ENCODE results near the gene LTBP4.
"Not testable (repeated sequence)": the region's sequence is repeated elsewhere in the genome, so short reads cannot be mapped to it uniquely, and the experiment has no call there.

LTBP4 gene

DNA sequence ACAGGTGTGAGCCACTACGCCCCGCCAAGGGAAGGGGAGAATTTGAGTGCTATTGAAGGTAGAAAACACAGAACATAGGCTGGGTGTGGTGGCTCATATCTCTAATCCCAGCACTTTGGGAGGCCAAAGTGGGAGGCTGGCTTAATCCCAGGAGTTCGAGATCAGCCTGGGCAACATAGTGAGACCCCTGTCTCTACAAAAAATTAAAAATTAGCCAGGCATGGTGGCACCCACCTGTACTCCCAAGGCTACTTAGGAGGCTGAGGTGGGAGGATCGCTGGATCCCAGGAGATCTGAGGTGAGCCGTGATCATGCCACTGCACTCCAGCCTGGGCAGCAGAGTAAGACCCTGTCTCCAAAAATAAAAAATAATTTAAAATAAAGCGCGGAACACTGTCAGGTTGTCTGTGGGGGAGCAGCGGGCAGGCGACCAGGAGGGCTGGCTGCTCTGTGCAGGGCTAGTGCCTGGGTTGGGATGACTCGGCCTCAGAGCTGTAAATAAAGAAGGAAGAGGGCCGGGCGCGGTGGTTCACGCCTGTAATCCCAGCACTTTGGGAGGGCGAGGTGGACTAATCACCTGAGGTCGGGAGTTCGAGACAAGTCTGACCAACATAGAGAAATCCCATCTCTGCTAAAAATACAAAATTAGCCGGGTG, 41.0 kb downstream of the LTBP4 start:
- H3K27ac ChIP-seq (ENCODE audit: insufficient read depth, low read length, poor library complexity, severe bottlenecking): no peak overlapping the region
- H3K27me3 ChIP-seq (replicated peaks; ENCODE audit: control insufficient read depth, insufficient read depth, low read length, poor library complexity, severe bottlenecking): no peaks in the 10 kb centered on the region
- H3K4me1 ChIP-seq (ENCODE audit: control insufficient read depth, insufficient read depth, low read length, poor library complexity, severe bottlenecking): no peaks in the 10 kb centered on the region
- H3K4me3 ChIP-seq (ENCODE audit: insufficient read depth, low read depth, low read length, poor library complexity, severe bottlenecking): no peak overlapping the region
- H3K36me3 ChIP-seq (ENCODE audit: control insufficient read depth, insufficient read depth, low read length): no peaks in the 10 kb centered on the region
- DNase-seq: no peak
- no peaks in the 10 kb centered on the region for H3K9me3 ChIP-seq (ENCODE audit: control insufficient read depth, low read length)

DNA sequence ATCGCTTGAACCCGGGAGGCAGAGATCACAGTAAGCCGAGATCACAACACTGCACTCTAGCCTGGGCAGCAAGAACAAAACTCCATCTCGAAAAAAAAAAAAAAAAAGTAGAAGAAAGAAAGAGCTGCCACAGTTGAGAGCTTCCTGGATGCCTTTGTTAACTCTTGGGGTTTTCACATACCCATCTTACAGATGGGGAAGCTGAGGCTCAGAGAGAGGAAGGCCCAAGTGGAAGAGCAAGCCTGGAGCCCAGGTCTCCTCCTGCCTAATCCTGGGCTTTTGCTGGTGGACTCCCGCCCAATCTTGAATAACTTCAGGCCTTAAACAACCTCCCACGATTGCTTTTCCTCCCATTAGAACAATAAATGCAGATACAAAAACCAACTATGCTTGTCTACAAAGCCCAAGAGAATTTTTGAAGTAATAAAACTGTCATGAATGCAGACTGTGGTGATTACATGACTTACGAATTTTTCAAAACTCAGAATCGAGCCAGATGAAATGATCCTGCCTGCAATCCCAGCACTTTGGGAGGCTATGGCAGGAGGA, 41.7 kb downstream of the LTBP4 start:
- no peak overlapping the region for H3K27ac ChIP-seq (ENCODE audit: insufficient read depth, low read length, poor library complexity, severe bottlenecking)
- H3K27me3 ChIP-seq (replicated peaks; ENCODE audit: control insufficient read depth, insufficient read depth, low read length, poor library complexity, severe bottlenecking): no peaks in the 10 kb centered on the region
- H3K9me3 ChIP-seq (ENCODE audit: control insufficient read depth, low read length): no peaks in the 10 kb centered on the region
- H3K4me1 ChIP-seq (ENCODE audit: control insufficient read depth, insufficient read depth, low read length, poor library complexity, severe bottlenecking): no peaks in the 10 kb centered on the region
- no peak for DNase-seq
- H3K36me3 ChIP-seq (ENCODE audit: control insufficient read depth, insufficient read depth, low read length): no peaks in the 10 kb centered on the region
- H3K4me3 ChIP-seq (ENCODE audit: insufficient read depth, low read depth, low read length, poor library complexity, severe bottlenecking): no peak overlapping the region

DNA sequence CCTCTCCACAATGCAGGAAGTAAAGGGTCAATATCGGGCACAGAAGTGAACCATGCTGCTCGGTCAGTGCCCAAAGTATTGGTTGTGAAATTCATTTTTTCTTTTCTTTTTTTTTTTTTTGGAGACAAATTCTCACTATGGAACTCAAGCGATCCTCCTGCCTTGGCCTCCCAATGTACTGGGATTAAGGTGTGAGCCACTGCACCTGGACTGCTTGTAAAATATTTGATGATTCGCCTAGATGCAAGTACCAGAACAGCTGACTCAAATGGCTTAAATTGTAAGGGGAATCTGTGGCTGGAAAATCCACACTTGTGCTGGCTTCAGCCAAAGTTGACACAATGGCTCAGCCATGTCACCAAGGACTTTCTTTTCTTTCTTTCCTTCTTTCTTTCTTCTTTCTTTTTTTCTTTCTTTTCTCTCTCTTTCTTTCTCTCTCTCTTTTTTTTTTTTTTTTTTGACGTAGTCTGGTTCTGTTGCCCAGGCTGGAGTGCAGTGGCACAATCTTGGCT, 45.6 kb downstream of the LTBP4 start:
- DNase-seq: no peak
- no peaks in the 10 kb centered on the region for H3K36me3 ChIP-seq (ENCODE audit: control insufficient read depth, insufficient read depth, low read length)
- no peak overlapping the region for H3K27ac ChIP-seq (ENCODE audit: insufficient read depth, low read length, poor library complexity, severe bottlenecking)
- no peak overlapping the region for H3K4me3 ChIP-seq (ENCODE audit: insufficient read depth, low read depth, low read length, poor library complexity, severe bottlenecking)
- H3K27me3 ChIP-seq (replicated peaks; ENCODE audit: control insufficient read depth, insufficient read depth, low read length, poor library complexity, severe bottlenecking): no peaks in the 10 kb centered on the region
- no peaks in the 10 kb centered on the region for H3K9me3 ChIP-seq (ENCODE audit: control insufficient read depth, low read length)
- no peaks in the 10 kb centered on the region for H3K4me1 ChIP-seq (ENCODE audit: control insufficient read depth, insufficient read depth, low read length, poor library complexity, severe bottlenecking)

DNA sequence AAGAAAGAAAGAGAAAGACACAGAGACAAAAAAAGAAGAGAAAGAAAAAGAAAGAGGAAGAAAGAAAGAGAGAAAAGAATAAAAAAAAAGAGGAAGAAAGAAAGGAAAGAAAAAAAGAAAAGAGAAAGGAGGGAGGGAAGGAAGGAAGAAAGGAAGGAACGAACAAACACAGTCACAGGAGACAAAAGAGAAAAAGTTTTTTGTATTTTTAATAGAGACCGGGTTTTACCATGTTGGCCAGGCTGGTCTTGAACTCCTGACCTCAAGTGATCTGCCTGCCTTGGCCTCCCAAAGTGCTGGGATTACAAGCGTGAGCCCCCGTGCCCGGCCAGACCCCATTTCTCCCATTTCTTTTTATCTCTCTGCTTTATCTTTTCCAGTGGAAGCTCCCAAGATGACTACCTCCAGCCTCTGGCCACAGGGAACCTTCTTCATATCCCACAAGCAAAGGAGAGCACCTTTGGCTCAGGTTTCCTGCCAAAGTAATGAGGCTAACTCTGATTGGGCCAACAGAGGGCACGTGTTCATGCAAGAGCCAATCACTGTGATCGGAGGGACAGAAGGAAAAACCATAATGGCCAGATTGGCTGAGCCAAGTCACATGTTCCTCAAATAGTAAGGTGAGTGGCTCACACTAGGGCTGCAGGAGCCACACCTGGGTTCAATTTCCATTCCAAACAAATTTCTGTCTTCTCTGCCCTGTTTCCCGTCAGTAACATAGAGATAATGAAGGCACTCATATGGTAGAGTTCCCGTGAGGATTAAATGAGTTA, 48.9 kb downstream of the LTBP4 start:
- H3K4me3 ChIP-seq (ENCODE audit: insufficient read depth, low read depth, low read length, poor library complexity, severe bottlenecking); H3K27me3 ChIP-seq (replicated peaks; ENCODE audit: control insufficient read depth, insufficient read depth, low read length, poor library complexity, severe bottlenecking); H3K36me3 ChIP-seq (ENCODE audit: control insufficient read depth, insufficient read depth, low read length); H3K4me1 ChIP-seq (ENCODE audit: control insufficient read depth, insufficient read depth, low read length, poor library complexity, severe bottlenecking); DNase-seq; H3K27ac ChIP-seq (ENCODE audit: insufficient read depth, low read length, poor library complexity, severe bottlenecking); H3K9me3 ChIP-seq (ENCODE audit: control insufficient read depth, low read length): not testable (repeated sequence)

DNA sequence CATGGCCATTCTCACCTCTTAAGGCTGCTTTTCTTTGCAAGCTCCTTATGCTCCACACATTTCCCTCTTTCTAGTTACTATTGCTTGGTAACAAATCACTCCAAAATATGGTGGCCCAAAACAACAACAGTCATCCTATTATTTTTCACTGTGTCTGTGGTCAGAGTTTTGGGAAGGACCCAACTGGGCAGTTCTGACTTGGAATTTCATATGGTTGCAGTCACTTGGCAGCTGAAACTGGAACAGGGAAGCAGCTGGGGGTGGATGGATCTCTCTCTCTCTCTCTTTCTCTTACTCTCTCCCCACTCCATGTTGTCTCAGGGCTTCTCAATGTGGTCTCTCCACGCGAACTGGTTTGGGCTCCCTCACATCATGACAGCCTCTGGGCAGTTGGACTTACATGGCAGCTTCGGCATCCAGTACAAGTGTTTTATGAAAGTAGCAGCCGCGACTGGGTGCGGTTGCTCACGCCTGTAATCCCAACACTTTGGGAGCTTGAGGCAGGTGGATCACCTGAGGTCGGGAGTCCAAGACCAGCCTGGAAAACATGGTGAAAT, 49.7 kb downstream of the LTBP4 start:
- no peaks in the 10 kb centered on the region for H3K36me3 ChIP-seq (ENCODE audit: control insufficient read depth, insufficient read depth, low read length)
- H3K27me3 ChIP-seq (replicated peaks; ENCODE audit: control insufficient read depth, insufficient read depth, low read length, poor library complexity, severe bottlenecking): no peaks in the 10 kb centered on the region
- no peak overlapping the region for H3K4me3 ChIP-seq (ENCODE audit: insufficient read depth, low read depth, low read length, poor library complexity, severe bottlenecking)
- no peak overlapping the region for H3K27ac ChIP-seq (ENCODE audit: insufficient read depth, low read length, poor library complexity, severe bottlenecking)
- no peaks in the 10 kb centered on the region for H3K9me3 ChIP-seq (ENCODE audit: control insufficient read depth, low read length)
- DNase-seq: no peak
- H3K4me1 ChIP-seq (ENCODE audit: control insufficient read depth, insufficient read depth, low read length, poor library complexity, severe bottlenecking): no peaks in the 10 kb centered on the region

DNA sequence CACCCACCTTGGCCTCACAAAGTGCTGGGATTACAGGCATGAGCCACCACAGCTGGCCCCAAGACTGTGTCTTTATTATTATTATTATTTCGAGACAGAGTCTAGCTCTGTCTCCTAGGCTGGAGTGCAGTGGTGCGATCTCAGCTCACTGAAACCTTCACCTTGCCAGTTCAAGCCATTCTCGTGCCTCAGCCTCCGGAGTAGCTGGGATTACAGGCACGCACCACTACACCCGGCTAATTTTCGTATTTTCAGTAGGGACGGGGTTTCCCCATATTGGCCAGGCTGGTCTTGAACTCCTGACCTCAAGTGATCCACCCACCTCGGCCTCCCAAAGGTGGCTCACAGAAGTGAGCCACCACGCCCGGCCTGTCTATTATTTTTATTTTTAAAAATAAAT, 51.1 kb downstream of the LTBP4 start:
- H3K9me3 ChIP-seq (ENCODE audit: control insufficient read depth, low read length); DNase-seq; H3K27me3 ChIP-seq (replicated peaks; ENCODE audit: control insufficient read depth, insufficient read depth, low read length, poor library complexity, severe bottlenecking): not testable (repeated sequence)

DNA sequence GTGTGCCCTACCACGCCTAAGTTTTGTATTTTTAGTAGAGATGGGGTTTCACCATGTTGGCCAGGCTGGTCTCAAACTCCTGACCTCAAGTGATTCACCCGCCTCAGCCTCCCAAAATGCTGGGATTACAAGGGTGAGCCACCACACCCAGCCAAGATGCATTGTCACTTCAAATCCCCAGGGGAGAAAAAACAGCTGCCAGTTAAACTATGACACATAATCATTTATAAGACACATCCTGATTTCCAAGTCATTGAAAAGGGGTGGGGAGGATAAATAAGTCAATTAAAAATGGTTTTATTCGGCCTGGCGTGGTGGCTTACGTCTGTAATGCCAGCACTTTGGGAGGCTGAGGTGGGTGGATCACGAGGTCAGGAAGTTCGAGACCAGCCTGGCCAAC, 54.5 kb downstream of the LTBP4 start:
- not testable (repeated sequence) for H3K9me3 ChIP-seq (ENCODE audit: control insufficient read depth, low read length); DNase-seq; H3K4me1 ChIP-seq (ENCODE audit: control insufficient read depth, insufficient read depth, low read length, poor library complexity, severe bottlenecking); H3K36me3 ChIP-seq (ENCODE audit: control insufficient read depth, insufficient read depth, low read length); H3K27me3 ChIP-seq (replicated peaks; ENCODE audit: control insufficient read depth, insufficient read depth, low read length, poor library complexity, severe bottlenecking); H3K27ac ChIP-seq (ENCODE audit: insufficient read depth, low read length, poor library complexity, severe bottlenecking); H3K4me3 ChIP-seq (ENCODE audit: insufficient read depth, low read depth, low read length, poor library complexity, severe bottlenecking)

More for the DNA sequence above, 51.1 kb downstream of the LTBP4 start:
- not testable (repeated sequence) for H3K4me3 ChIP-seq (ENCODE audit: insufficient read depth, low read depth, low read length, poor library complexity, severe bottlenecking); H3K27ac ChIP-seq (ENCODE audit: insufficient read depth, low read length, poor library complexity, severe bottlenecking); H3K36me3 ChIP-seq (ENCODE audit: control insufficient read depth, insufficient read depth, low read length); H3K4me1 ChIP-seq (ENCODE audit: control insufficient read depth, insufficient read depth, low read length, poor library complexity, severe bottlenecking)

DNA sequence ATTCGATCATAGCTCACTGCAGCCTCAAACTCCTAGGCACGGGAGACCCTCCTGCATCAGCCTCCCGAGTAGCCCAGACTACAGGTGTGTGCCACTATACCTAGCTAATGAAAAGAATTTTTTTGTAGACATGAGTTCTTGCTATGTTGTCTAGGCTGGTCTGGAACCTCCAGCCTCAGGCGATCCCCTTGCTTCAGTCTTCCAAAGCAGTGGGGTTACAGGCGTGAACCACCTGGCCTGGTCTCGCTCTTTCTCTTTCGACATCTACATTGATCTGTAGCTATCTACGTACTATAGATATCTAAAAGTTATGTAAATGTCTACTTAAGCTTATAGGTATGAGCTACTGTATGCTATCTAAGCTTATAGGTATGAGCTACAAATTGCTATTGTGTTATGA, 56.9 kb downstream of the LTBP4 start:
- Histone ChIP-seq H3K36me3 (ENCODE audit: control insufficient read depth, insufficient read depth, low read length) (no peaks in the 10 kb centered on the region), H3K4me1 (ENCODE audit: control insufficient read depth, insufficient read depth, low read length, poor library complexity, severe bottlenecking) (no peaks in the 10 kb centered on the region), H3K9me3 (ENCODE audit: control insufficient read depth, low read length) (no peaks in the 10 kb centered on the region), H3K4me3 (ENCODE audit: insufficient read depth, low read depth, low read length, poor library complexity, severe bottlenecking) (no peak overlapping the region), H3K27me3 (replicated peaks; ENCODE audit: control insufficient read depth, insufficient read depth, low read length, poor library complexity, severe bottlenecking) (no peaks in the 10 kb centered on the region), H3K27ac (ENCODE audit: insufficient read depth, low read length, poor library complexity, severe bottlenecking) (no peak overlapping the region)
- no peak for DNase-seq

DNA sequence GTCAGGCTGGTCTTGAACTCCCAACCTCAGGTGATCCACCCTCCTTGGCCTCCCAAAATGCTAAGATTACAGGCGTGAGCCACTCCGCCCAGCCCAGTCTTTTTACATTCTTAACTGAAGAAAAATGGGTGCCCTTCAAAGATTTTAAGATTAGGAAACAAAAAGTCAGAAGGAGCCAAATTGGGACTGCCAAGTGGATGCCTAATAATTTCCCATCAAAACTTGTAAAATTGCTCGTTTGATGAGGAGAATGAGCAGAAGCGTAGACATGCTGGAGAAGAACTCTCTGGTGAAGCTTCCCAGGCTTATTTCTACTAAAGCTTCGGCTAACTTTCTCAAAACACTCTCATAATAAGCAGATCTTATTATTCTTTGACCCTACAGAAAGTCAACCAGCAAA, 57.9 kb downstream of the LTBP4 start:
- no peak for DNase-seq
- Histone ChIP-seq H3K27ac (ENCODE audit: insufficient read depth, low read length, poor library complexity, severe bottlenecking) (no peak overlapping the region), H3K27me3 (replicated peaks; ENCODE audit: control insufficient read depth, insufficient read depth, low read length, poor library complexity, severe bottlenecking) (no peaks in the 10 kb centered on the region), H3K4me1 (ENCODE audit: control insufficient read depth, insufficient read depth, low read length, poor library complexity, severe bottlenecking) (no peaks in the 10 kb centered on the region), H3K9me3 (ENCODE audit: control insufficient read depth, low read length) (no peaks in the 10 kb centered on the region), H3K4me3 (ENCODE audit: insufficient read depth, low read depth, low read length, poor library complexity, severe bottlenecking) (no peak overlapping the region), H3K36me3 (ENCODE audit: control insufficient read depth, insufficient read depth, low read length) (no peaks in the 10 kb centered on the region)

DNA sequence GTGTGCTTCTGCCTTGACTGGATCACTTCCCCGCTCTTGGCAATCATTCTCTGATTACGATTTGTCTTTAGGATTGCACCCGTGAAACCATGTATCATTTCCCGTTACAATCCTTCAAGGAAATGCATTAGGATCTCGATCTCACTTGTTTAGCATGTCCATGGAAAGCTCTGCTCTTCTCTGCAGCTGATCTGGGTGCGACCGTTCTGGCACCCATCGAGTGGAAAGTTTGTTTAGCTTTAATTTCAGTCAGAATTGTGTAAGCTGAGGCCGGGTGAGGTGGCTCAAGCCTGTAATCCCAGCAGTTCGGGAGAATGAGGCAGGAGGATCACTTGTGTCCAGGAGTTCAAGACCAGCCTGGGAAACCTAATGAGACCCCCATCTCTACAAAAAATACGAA, 58.4 kb downstream of the LTBP4 start:
- no peaks in the 10 kb centered on the region for H3K9me3 ChIP-seq (ENCODE audit: control insufficient read depth, low read length)
- no peak overlapping the region for H3K27ac ChIP-seq (ENCODE audit: insufficient read depth, low read length, poor library complexity, severe bottlenecking)
- no peaks in the 10 kb centered on the region for H3K36me3 ChIP-seq (ENCODE audit: control insufficient read depth, insufficient read depth, low read length)
- H3K4me3 ChIP-seq (ENCODE audit: insufficient read depth, low read depth, low read length, poor library complexity, severe bottlenecking): no peak overlapping the region
- no peak for DNase-seq
- H3K27me3 ChIP-seq (replicated peaks; ENCODE audit: control insufficient read depth, insufficient read depth, low read length, poor library complexity, severe bottlenecking): no peaks in the 10 kb centered on the region
- no peaks in the 10 kb centered on the region for H3K4me1 ChIP-seq (ENCODE audit: control insufficient read depth, insufficient read depth, low read length, poor library complexity, severe bottlenecking)
